ENCODE data around the gene ATRN.
"Not testable (repeated sequence)": the region's sequence is repeated elsewhere in the genome, so short reads cannot be mapped to it uniquely, and the experiment has no call there.

The ATRN gene

DNA sequence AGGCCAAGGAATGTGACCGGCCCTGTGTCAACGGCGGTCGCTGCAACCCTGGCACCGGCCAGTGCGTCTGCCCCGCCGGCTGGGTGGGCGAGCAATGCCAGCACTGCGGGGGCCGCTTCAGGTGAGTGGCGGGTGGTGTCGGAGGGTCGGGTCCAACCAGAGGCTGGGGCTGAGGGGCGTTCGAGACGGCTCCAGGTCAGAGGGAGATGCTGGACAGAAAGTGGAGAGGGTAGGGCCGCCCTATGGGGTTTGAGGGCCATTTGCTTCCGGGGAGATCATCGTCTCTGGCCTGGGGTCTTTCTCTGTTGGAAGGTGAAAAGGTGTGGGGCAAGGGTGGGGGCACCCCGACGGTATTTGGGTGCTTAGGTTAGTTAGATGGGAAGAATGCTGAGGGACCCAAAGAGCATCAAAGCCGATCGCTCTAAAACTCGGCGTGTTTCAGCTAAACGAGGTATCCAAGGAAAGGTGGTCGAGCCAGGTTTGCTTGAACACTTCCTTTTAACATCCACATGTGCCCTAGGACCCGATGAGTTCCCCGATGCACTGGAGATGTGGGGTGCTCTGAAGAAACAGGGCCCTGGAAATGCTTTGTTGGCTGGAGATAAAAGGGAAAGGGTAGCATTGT, 691 bp downstream of the ATRN start:
- DNase-seq, result no peak

DNA sequence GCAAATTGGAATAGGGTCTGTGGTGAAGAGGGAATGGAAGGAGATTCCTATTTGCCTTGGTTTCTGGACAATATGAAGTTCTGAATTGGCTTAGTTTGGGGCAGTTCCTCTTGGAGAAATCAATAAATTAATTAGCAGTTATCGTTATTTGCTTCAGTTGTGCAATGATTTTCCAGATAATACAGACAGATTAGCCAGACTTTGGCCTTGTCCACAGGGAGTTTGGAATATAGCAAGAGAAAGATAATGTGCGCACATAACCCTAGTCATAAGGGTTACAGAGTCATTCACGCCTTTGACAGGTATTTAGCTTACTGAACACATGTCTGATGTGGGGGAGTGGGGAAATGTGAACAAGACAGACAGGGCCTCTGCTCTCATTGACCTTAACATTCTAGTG, 1.3 kb downstream of the ATRN start:
- DNase-seq, result no peak

DNA sequence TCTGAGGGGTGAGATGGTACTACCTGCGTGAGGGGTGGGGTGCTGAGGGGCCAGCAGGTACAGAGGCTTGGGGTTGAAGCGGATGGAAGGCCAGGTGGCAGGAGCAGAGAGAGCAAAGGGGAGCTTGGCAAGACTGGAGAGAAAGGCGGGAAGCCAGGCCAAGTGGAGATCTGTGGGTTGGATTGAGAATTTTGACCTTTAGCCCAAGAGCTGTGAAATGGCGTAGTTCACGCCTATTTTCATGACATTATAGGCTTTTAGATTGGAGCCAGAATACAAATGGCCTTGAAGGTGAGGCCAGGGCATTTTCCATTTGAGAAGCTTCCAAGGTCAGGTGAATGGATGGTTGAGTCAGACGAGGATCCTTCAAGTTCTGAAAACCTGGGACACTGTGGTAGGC, 2.5 kb downstream of the ATRN start:
- no peak for DNase-seq

DNA sequence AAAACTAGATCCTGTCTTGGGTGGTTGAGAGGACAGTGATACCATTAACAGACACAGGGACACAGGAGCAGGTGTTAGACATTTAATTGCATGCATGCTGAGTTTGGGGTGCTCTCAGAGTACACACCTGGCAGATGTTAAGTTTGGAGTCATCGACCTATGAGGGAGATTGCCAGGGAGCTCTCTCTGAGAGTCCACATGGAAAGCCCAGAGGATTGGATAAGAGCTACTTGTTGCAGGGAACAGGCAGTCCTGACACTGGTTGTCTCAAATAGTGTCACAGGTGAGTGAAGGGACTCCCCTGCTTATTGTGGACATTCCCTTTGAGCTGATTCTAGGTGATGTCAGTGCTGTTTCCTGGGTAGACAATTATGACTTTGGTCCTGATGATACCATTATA, 3.1 kb downstream of the ATRN start:
- DNase-seq, result no peak

DNA sequence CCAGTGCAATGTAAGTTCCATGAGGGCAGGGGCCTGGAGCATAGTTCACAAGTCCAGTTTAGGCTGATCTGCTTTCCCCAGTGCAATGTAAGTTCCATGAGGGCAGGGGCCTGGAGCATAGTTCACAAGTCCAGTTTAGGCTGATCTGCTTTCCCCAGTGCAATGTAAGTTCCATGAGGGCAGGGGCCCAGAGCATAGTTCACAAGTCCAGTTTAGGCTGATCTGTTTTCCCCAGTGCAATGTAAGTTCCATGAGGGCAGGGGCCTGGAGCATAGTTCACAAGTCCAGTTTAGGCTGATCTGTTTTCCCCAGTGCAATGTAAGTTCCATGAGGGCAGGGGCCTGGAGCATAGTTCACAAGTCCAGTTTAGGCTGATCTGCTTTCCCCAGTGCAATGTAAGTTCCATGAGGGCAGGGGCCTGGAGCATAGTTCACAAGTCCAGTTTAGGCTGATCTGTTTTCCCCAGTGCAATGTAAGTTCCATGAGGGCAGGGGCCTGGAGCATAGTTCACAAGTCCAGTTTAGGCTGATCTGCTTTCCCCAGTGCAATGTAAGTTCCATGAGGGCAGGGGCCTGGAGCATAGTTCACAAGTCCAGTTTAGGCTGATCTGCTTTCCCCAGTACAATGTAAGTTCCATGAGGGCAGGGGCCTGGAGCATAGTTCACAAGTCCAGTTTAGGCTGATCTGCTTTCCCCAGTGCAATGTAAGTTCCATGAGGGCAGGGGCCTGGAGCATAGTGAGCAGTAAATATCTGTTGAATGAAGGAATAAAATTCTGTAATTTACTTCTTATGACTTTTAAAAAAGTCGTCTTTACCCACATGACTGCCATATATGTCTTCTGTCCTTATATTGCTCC, 6.4 kb downstream of the ATRN start:
- DNase-seq, result not testable (repeated sequence)

DNA sequence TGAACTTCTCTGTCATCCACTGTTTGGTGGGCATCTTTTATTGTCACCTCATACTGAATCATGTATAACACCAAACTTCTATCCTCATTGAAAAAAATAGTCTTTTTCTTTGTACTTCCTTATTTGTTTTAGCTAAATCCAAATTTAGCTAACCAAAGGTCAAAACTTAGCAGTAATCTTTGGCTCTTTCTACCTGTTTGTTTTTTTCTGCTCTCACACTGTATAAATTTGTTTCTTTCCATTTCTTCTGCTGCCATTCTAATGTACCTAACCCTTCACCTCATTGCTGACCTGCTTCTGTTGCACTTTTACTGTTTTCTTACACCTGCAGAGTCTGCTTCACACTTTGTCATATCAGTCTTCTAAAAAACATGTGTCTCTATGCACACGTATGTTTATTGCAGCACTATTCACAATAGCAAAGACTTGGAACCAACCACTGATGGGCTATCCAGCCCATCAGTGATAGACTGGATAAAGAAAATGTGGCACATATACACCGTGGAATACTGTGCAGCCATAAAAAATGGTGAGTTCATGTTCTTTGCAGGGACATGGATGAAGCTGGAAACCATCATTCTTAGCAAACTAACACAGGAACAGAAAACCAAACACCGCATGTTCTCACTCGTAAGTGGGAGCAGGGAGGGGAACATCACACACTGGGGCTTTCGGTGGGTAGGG, 7.2 kb downstream of the ATRN start:
- DNase-seq, result no peak

DNA sequence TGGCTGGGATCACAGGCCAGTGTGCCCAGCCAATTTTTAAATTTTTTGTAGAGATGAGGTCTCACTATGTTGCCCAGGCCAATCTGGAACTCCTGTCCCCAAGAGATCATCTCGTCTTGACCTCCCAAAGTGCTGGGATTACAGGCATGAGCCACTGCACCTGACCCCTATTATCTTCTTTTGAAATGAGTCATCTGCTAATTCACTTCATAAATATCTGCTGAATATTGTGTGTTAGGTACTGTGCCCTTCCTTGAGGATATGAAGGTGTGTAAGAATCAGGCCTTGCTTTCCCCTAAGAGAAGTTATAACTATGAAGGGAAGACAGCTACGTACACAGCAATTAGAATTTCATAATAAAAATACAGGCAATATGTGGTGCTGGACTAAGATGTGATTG, 8.2 kb downstream of the ATRN start:
- DNase-seq, result no peak

DNA sequence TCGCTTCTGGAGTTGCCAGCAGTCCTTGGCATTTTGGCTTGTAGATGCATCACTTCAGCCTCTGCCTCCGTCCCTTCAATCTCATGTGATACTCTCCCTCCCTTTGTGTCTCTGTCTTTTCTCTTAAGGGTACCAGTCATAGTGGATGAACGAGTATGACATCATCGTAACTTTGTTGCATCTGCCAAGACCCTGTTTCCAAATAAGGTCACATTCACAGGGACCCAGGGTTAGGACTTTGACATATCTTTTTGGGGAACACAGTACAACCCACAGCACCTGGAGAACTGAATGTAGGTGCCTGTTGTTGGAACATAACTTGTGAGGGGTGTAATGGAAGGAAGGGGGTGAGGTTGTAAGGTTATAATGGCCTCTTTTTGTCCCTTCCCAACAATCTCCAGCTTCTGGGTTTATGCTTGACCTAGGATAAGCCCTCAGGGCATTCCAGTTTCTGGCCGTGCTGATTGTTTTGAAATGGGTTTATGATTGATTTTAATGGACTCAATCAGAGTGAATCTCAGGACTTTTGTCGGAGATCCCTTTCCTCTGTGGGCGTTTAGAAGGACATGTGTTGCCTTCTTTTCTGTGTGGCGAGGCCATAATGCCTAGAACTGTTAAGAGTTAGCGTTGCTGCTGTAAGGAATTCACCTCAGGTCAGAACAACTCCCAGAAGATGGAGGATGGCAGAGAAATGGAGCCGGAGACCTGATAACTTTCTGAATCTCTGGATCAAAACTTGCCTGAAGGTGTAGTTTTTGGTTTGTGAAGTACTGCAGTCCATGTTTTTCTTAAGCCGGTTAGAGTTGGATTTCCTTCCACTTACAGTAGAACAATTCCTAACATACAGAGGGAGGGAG, 9.2 kb downstream of the ATRN start:
- DNase-seq, result no peak

DNA sequence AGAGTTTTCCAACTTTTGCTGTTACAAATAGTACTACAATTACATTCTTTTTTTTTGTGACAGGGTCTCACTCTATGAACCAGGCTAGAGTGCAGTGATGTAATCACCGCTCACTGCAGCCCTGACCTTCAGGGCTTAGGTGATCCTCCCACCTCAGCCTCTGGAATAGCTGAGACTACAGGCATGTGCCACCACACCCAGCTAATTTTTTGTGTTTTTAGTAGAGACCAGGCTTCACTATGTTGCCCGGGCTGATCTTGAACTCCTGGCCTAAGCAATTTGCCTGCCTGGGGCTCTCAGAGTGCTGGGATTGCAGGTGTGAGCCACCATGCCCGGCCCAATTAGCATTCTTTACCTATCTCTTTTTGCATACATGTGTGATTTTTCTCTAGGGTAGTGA, 12.5 kb downstream of the ATRN start:
- DNase-seq, result no peak

DNA sequence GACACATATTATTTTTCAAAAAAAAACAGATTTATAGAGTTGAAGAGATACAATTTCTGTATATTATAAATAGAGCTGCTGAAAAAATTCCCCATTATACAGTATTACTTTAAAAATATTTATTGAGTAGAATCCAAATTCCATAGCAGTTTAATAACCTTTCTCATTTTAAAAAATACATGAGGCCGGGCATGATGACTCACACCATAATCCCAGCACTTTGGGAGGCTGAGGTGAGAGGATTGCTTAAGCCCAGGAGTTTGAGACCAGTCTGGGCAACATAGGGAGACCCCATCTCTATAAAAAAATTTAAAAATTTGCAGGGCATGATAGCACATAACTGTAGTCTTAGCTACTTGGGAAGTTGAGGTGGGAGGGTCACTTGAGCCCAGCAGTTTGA, 13.0 kb downstream of the ATRN start:
- no peak for DNase-seq

DNA sequence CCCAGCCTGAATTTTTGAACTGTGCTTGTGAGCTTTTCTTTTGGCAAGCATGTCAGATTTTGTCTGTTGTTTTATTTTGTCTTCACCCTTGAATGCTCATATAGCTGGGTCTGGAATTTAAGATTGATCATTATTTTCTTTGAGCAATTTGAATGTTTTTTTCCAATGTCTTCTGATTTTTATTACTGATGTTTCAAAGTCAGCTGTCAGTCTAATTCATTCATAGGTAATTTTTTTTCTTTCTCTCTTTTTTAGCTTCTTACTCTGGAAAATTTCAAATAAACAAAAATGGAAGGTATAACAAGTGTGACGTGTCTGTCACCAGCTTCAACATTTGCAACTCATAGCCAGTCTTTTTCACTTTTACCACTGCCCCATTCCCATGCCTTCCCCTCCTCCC, 15.1 kb downstream of the ATRN start:
- no peak for DNase-seq

DNA sequence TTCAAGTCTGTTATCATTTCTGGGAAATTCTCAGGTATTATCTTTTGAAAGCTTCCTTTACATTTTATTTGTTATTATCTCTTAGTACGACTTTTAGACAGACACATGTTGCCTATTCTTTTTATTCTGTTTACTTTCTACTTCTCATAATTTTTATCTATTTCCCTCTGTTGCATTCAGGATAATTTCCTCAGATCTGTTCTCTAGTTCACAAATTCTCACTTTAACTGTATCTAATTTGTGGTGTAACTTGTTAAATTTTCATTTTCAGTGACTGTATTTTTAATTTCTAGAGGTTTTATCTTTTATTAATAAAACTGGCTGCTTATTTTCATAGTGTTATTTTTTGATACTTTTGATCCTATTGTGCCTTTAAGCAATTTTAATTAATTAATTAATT, 16.0 kb downstream of the ATRN start:
- DNase-seq, result no peak

DNA sequence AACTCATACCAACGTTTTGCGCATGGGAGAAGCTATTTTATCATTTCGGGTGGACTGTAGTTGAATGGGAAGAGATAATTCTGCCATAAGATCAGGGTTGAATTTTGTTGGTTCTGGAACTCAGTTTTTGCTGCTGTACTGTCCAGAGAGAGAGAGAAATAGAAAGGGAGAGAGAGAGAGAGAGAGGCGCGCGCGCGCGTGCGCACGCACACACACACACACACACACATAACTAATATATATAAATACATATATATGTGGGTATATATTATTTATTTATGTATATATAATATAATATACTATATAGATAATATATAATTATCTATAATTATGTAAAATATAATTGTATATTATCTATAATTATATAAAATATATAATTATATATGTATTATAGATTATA, 21.9 kb downstream of the ATRN start:
- DNase-seq, result no peak

DNA sequence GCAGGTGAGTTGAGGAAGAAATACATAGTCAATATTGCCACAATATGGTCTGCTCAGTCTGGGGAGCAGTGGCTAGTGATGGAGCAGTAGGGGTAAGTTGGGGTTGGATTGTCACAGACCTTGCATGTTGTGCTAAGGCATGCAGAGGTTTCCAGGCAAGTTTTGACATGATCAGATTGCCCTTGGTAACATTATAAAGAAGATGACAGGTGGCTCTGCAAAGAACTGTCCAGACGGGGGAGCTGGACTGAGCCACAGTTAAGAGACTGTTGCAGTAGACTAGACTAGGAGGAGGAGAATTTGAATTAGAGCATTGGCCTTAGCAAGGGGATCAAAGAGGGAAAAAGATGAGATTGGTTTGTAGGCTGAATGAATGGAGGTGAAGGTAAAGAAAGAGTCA, 23.4 kb downstream of the ATRN start:
- DNase-seq, result no peak

DNA sequence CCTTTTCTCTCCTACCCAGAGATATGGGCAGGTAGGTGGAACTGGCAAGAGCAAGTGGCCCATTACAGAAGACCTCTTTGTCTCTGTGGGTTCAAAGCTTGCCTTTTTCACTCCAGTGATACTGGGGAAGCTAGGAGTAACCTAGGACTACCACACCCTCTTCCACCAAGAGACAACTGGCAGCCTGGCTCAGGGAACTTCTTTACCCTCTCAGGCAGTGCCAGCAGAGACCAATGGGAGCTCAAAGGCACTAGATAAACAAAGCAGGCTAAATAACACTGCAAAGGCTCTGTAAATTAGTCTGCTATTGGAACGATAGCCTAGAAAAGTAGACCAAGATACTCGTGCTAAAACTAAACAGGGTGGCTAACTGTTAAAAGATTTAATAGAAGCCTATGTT, 32.1 kb downstream of the ATRN start:
- DNase-seq, result no peak

DNA sequence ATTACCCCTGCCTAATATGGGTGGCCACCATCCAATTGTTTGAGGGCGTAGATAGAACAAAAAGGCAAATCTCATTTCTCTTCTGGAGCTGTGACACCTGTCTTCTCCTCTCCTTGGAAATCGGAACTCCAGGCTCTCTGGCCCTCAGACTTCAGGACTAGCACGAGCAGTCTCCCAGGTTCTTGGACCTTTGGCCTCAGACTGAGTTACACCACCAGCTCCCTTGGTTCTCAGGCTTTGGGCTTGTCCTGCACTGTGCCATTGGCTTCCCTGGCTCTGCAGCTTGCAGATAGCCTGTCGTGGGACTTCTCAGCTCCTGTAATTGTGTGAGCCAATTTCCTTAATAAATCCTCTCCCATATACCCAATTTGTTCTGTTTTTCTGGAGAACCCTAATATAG, 34.3 kb downstream of the ATRN start:
- DNase-seq, result no peak

DNA sequence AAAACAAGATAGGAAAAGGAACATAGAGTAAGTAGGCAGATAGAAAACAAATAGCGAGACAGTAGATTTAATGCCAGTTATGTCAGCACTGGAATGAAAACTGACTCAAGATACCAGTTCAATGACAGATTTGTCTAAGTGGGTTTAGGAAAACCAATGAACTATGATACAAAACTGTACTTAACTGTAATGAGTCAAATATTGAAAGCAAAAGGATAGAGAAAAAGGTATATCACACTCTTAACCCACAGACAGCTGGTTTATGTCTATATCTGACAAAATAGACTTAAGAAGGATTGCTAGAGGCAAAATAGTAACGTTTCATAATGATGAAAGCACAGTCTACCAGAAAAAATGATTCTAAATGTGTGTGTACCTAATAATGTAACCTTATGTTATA, 38.2 kb downstream of the ATRN start:
- DNase-seq, result no peak

DNA sequence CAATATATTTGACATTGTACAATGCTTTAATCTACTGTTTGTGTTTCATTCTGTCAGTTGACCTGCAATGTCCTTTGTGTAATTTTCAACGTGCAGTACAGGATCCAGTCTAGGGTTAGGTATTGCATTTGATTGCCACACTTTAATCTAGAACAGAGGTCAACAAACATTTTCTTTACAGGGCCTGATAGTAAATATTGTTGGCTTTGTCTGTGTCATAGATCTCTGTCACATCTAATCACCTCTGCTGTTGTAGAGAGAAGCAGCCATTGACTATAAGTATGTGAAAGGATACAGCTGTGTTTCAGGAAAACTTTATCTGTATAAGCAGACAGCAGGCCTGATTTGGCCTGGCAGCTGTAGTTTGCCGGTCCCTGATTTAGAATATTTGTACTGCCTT, 39.3 kb downstream of the ATRN start:
- no peak for DNase-seq

DNA sequence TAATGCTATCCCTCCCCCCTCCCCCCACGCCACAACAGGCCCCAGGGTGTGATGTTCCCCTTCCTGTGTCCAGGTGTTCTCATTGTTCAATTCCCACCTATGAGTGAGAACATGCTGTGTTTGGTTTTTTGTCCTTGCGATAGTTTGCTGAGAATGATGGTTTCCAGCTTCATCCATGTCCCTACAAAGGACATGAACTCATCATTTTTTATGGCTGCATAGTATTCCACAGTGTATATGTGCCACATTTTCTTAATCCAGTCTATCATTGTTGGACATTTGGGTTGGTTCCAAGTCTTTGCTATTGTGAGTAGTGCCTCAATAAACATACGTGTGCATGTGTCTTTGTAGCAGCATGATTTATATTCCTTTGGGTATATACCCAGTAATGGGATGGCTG, 41.4 kb downstream of the ATRN start:
- not testable (repeated sequence) for DNase-seq

DNA sequence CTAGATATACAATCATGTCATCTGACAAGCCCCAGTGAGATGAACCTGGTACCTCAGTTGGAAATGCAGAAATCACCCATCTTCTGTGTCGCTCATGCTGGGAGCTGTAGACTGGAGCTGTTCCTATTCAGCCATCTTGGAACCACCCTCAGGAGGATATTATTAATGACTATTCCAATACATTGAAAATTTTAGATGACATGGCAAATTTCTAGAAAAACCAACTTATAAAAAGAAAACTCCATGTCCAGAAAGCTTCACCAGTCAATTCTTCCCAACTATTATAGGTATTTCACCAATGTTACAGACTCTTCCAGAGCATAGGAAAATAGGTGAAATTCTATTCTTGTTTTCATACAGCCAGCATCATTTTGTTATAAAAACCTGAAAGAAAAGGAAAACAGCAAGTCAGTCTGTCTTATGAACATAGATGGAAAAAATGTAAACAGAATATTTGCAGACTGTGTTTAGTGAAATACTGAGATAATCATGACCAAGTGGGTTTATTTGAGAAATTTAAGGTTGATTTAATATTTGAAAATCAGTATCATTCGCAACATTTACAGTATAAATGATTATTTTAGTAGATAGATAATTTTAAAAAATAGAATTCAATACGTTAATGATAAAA, 43.3 kb downstream of the ATRN start:
- DNase-seq, result no peak

DNA sequence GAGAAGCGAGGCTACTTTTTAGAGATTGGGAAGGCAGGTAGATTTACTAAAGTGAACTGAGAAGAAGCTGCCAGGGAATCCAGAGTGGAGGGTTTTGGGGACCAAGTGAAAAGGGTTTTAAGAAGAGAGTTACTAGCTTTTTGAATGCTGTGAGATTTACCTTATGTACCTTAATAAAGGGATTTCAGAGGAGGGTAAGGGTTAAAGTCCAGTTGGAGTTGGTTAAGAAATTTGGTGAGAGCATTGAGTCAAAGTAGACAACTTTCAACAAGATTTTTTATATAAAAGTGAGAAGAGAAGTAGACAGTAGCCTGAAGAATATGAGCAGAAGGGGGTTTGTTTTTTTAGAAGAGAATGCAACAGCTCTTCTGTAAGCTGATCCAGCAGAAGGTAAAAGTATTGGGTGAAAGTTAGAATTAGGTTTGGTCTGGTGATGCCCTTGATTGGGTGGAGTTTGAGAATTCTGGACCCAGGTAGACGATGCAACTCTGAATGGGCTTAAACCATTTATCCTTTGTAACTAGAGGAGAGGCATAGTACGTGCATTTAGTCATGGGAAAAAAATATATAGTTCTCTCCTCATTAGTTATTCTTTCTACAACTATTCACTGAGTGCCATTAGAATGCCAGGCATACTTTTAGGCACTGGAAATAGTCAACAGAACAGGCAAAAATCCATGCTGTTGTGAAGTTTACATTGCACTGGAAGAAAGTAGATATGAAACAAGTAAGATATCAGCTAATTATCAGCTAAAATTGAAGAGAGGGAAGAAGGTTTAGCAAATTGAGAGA, 44.8 kb downstream of the ATRN start:
- no peak for DNase-seq
